Keratinocyte (primary cell): ENCODE data around the gene EXOSC5.

Source experiments
- CTCF ChIP-seq, 3 experiments: IDR thresholded peaks in 1 of 3; conservative IDR thresholded peaks in 1 of 3; optimal IDR thresholded peaks in 1 of 3; 2 replicates in 2 of 3; 3 replicates in 1 of 3; pipeline versions ENCODE3 to v1.5.1; 2011; ENCODE audit warnings: low read length in 3 of 3, mild to moderate bottlenecking in 3 of 3, moderate library complexity in 2 of 3, control low read depth in 1 of 3, inconsistent platforms in 1 of 3; ENCODE audit not compliant: insufficient read depth in 2 of 3; ENCODE audit errors: extremely low read depth in 1 of 3
- EZH2 ChIP-seq: IDR thresholded peaks from one replicate; pipeline ENCODE4 v1.6.1; 2012; ENCODE audit warnings: inconsistent platforms, mild to moderate bottlenecking, low read length, moderate library complexity

- TF ChIP-seq EZH2, result no peak
- TF ChIP-seq CTCF (optimal IDR thresholded peaks at IDR 0.05 in 1 of 3, IDR thresholded peaks at IDR 0.05 in 1 of 3, conservative IDR thresholded peaks at IDR 0.05 in 1 of 3; ENCODE audit: extremely low read depth in 1 of 3, insufficient read depth in 2 of 3, low read length in 3 of 3), result no peak
Measured at GRCh38 chr19:41408256-41408655, 11.1 kb upstream of the EXOSC5 start.
